Sigmoid colon (tissue), 4 donors: ENCODE data around the gene NTHL1.
A peak's percentile ranks its signal among the peaks of the same experiment; 100 is the strongest.

ENCODE experiments used
- EP300 ChIP-seq, 4 donors: sonication (generic); formaldehyde crosslinking; IDR thresholded peaks; one replicate each; pipeline ENCODE4 v1.6.1; 2017; ENCODE audit warnings: antibody characterized with exemption in 4 of 4
- POLR2A ChIP-seq, 2 donors: fragments of 450-650 bp; IDR thresholded peaks; one replicate each; pipeline ENCODE4 v1.6.1; 2016; ENCODE audit warnings: antibody characterized with exemption in 2 of 2, mild to moderate bottlenecking in 2 of 2, moderate library complexity in 2 of 2
- POLR2AphosphoS5 ChIP-seq, 4 donors: sonication (generic); formaldehyde crosslinking; IDR thresholded peaks; one replicate each; pipeline ENCODE4 v1.6.1; 2017; ENCODE audit warnings: antibody characterized with exemption in 4 of 4
- TF ChIP-seq, protein P1 (sequence below), 4 experiments: fragments of 450-650 bp in 3 of 4; fragments of 200-600 bp in 1 of 4; IDR thresholded peaks; one replicate each; pipeline ENCODE4 v1.5.1; 2016 to 2019; ENCODE audit warnings: antibody characterized with exemption in 4 of 4, mild to moderate bottlenecking in 3 of 4, moderate library complexity in 2 of 4

DNA sequence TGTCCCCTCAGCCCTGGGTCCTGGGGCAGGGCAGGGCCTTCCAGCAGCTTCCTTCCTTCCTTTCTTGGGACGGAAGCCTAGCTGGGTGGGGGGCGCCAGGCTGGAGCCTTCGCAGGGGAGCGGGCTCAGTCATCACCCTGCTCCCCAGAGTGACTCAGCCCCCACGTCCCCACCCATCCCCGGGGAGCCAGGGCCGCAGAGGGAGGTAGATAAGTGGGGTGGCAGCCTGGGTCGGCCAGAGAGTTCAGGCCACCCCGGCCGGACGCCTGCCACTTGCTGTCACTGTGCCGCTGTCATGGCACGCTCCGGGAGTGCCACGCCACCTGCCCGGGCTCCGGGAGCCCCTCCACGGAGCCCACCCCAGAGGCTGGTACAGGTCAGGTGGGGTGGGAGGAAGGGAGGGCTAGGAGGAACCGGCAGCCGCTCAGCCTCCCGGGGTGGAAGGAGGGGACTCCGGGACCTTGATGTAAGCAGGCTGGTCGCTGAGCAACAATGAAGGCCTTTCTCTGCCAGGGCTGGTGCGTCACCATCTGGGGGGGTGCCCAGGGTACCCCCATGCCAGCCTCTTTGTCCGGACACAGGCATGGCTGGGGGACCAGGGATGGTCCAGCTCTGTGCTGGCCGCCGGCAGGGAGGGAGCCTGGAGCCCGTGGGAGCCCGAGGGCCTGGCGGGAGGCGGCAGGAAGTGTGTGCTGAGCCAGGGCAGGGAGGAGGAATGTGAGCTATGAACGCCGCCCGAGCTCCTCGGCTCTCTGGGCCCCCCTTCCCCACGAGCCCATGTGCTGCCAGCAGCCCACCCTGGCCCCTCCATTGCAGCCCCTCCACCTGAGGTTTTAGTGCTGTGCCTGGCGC is 14.4 kb downstream of the NTHL1 start:
- TF ChIP-seq, protein P1, sequence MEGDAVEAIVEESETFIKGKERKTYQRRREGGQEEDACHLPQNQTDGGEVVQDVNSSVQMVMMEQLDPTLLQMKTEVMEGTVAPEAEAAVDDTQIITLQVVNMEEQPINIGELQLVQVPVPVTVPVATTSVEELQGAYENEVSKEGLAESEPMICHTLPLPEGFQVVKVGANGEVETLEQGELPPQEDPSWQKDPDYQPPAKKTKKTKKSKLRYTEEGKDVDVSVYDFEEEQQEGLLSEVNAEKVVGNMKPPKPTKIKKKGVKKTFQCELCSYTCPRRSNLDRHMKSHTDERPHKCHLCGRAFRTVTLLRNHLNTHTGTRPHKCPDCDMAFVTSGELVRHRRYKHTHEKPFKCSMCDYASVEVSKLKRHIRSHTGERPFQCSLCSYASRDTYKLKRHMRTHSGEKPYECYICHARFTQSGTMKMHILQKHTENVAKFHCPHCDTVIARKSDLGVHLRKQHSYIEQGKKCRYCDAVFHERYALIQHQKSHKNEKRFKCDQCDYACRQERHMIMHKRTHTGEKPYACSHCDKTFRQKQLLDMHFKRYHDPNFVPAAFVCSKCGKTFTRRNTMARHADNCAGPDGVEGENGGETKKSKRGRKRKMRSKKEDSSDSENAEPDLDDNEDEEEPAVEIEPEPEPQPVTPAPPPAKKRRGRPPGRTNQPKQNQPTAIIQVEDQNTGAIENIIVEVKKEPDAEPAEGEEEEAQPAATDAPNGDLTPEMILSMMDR (IDR thresholded peaks at IDR 0.05), result no peak
- no peak for TF ChIP-seq POLR2A (IDR thresholded peaks at IDR 0.05)
- no peak for TF ChIP-seq EP300 (IDR thresholded peaks at IDR 0.05)
- peak; percentile 22 to 57 (median 54) for TF ChIP-seq POLR2AphosphoS5 (IDR thresholded peaks at IDR 0.05)
